ENCODE results near the gene OPRPN. TPM values are rescaled to one million over a fixed set of nuclear protein-coding genes. Genes with fewer than 3 reads are reported as not detected.

Gene OPRPN
- total and polyA plus RNA-seq, 9 of the 15 experiments (the other 6 are each of a cell fraction or from before 2014, with no cell fraction given), result not detected

DNA sequence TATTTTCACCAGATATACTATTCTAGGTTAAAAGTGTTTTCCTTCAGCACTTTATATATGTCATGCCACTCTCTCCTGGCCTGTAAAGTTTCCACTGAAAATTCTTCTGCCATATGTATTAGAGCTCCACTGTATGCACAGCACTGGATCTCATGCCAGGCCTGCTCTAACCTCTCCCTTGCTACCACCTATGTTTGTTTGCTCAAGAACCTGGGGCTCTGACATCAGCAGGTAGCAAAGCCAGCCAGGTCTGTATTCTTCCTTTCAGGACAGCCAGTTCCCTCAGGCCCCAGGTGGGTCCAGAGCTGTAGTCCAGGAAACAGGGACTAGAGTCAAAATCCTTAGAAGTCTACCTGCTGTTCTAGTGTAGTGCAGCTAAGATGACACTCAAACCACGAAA, 55.2 kb downstream of the OPRPN start (continued):
- TF ChIP-seq CUX1 (CRISPR knock-in tag; IDR thresholded peaks at IDR 0.05) (no peak), ZNF696 (CRISPR knock-in tag; conservative IDR thresholded peaks at IDR 0.05) (no peak)

Other genes starting within 250 kb of the OPRPN start
Only the 7 nearest of the 11 such genes appear.
- not detected in 2 replicates for gene FDCSP, start 171.8 kb upstream of the OPRPN start, total RNA-seq (2014; rRNA removed)
- gene FDCSP, start 171.8 kb upstream of the OPRPN start, total RNA-seq (2014; rRNA removed; fragmentation: Illumina TruSeq; extraction: Trizol), result not detected in 2 replicates
- gene FDCSP, start 171.8 kb upstream of the OPRPN start, total RNA-seq (2015; rRNA removed; fragmentation: Illumina TruSeq; extraction: Trizol), result not detected in 2 replicates
- gene FDCSP, start 171.8 kb upstream of the OPRPN start, total RNA-seq (2021), result not detected in 2 replicates
- gene FDCSP, start 171.8 kb upstream of the OPRPN start, polyA plus RNA-seq (2011; rRNA removed), result not detected in 2 replicates
- gene FDCSP, start 171.8 kb upstream of the OPRPN start, polyA plus RNA-seq (2014; fragmentation: Illumina TruSeq; extraction: Trizol), result not detected in 2 replicates
- not detected for gene FDCSP, start 171.8 kb upstream of the OPRPN start, polyA plus RNA-seq (2014; fragmentation: Nextera tagmentation; extraction: Ambion mirVana)
- gene FDCSP, start 171.8 kb upstream of the OPRPN start, polyA plus RNA-seq (2014; rRNA removed), result not detected in 2 replicates
- gene CSN3, start 155.3 kb upstream of the OPRPN start, total RNA-seq (2014; rRNA removed), result not detected in 2 replicates
- not detected in 2 replicates for gene CSN3, start 155.3 kb upstream of the OPRPN start, total RNA-seq (2014; rRNA removed; fragmentation: Illumina TruSeq; extraction: Trizol)
- gene CSN3, start 155.3 kb upstream of the OPRPN start, total RNA-seq (2015; rRNA removed; fragmentation: Illumina TruSeq; extraction: Trizol), result not detected in 2 replicates
- not detected in 2 replicates for gene CSN3, start 155.3 kb upstream of the OPRPN start, total RNA-seq (2021)
- gene CSN3, start 155.3 kb upstream of the OPRPN start, polyA plus RNA-seq (2011; rRNA removed), result not detected in 2 replicates
- not detected in 2 replicates for gene CSN3, start 155.3 kb upstream of the OPRPN start, polyA plus RNA-seq (2014; fragmentation: Illumina TruSeq; extraction: Trizol)
- gene CSN3, start 155.3 kb upstream of the OPRPN start, polyA plus RNA-seq (2014; fragmentation: Nextera tagmentation; extraction: Ambion mirVana), result not detected
- gene CSN3, start 155.3 kb upstream of the OPRPN start, polyA plus RNA-seq (2014; rRNA removed), result not detected in 2 replicates
- gene CABS1, start 63.0 kb upstream of the OPRPN start, total RNA-seq (2014; rRNA removed), result not detected in 2 replicates
- gene CABS1, start 63.0 kb upstream of the OPRPN start, total RNA-seq (2014; rRNA removed; fragmentation: Illumina TruSeq; extraction: Trizol), result not detected in 2 replicates
- not detected in 2 replicates for gene CABS1, start 63.0 kb upstream of the OPRPN start, total RNA-seq (2015; rRNA removed; fragmentation: Illumina TruSeq; extraction: Trizol)
- not detected in 2 replicates for gene CABS1, start 63.0 kb upstream of the OPRPN start, total RNA-seq (2021)
- gene CABS1, start 63.0 kb upstream of the OPRPN start, polyA plus RNA-seq (2011; rRNA removed), result not detected in 2 replicates
- gene CABS1, start 63.0 kb upstream of the OPRPN start, polyA plus RNA-seq (2014; fragmentation: Illumina TruSeq; extraction: Trizol), result not detected in 2 replicates
- gene CABS1, start 63.0 kb upstream of the OPRPN start, polyA plus RNA-seq (2014; fragmentation: Nextera tagmentation; extraction: Ambion mirVana), result not detected
- not detected in 2 replicates for gene CABS1, start 63.0 kb upstream of the OPRPN start, polyA plus RNA-seq (2014; rRNA removed)
- gene SMR3A, start 37.2 kb upstream of the OPRPN start, total RNA-seq (2014; rRNA removed), result not detected in 2 replicates
- not detected in 2 replicates for gene SMR3A, start 37.2 kb upstream of the OPRPN start, total RNA-seq (2014; rRNA removed; fragmentation: Illumina TruSeq; extraction: Trizol)
- not detected in 2 replicates for gene SMR3A, start 37.2 kb upstream of the OPRPN start, total RNA-seq (2015; rRNA removed; fragmentation: Illumina TruSeq; extraction: Trizol)
- not detected in 2 replicates for gene SMR3A, start 37.2 kb upstream of the OPRPN start, total RNA-seq (2021)
- gene SMR3A, start 37.2 kb upstream of the OPRPN start, polyA plus RNA-seq (2011; rRNA removed), result not detected in 2 replicates
- not detected in 2 replicates for gene SMR3A, start 37.2 kb upstream of the OPRPN start, polyA plus RNA-seq (2014; fragmentation: Illumina TruSeq; extraction: Trizol)
- not detected for gene SMR3A, start 37.2 kb upstream of the OPRPN start, polyA plus RNA-seq (2014; fragmentation: Nextera tagmentation; extraction: Ambion mirVana)
- gene SMR3A, start 37.2 kb upstream of the OPRPN start, polyA plus RNA-seq (2014; rRNA removed), result not detected in 2 replicates
- gene SMR3B, start 14.8 kb upstream of the OPRPN start, total RNA-seq (2014; rRNA removed), result not detected in 2 replicates
- gene SMR3B, start 14.8 kb upstream of the OPRPN start, total RNA-seq (2014; rRNA removed; fragmentation: Illumina TruSeq; extraction: Trizol), result not detected in 2 replicates
- gene SMR3B, start 14.8 kb upstream of the OPRPN start, total RNA-seq (2015; rRNA removed; fragmentation: Illumina TruSeq; extraction: Trizol), result not detected in 2 replicates
- gene SMR3B, start 14.8 kb upstream of the OPRPN start, total RNA-seq (2021), result not detected in 2 replicates
- not detected in 2 replicates for gene SMR3B, start 14.8 kb upstream of the OPRPN start, polyA plus RNA-seq (2011; rRNA removed)
- gene SMR3B, start 14.8 kb upstream of the OPRPN start, polyA plus RNA-seq (2014; fragmentation: Illumina TruSeq; extraction: Trizol), result not detected in 2 replicates
- not detected for gene SMR3B, start 14.8 kb upstream of the OPRPN start, polyA plus RNA-seq (2014; fragmentation: Nextera tagmentation; extraction: Ambion mirVana)
- not detected in 2 replicates for gene SMR3B, start 14.8 kb upstream of the OPRPN start, polyA plus RNA-seq (2014; rRNA removed)
- gene MUC7, start 74.3 kb downstream of the OPRPN start, total RNA-seq (2014; rRNA removed), result not detected in 2 replicates
- gene MUC7, start 74.3 kb downstream of the OPRPN start, total RNA-seq (2014; rRNA removed; fragmentation: Illumina TruSeq; extraction: Trizol), result not detected in 2 replicates
- gene MUC7, start 74.3 kb downstream of the OPRPN start, total RNA-seq (2015; rRNA removed; fragmentation: Illumina TruSeq; extraction: Trizol), result not detected in 2 replicates
- not detected in 2 replicates for gene MUC7, start 74.3 kb downstream of the OPRPN start, total RNA-seq (2021)
- not detected in 2 replicates for gene MUC7, start 74.3 kb downstream of the OPRPN start, polyA plus RNA-seq (2011; rRNA removed)
- gene MUC7, start 74.3 kb downstream of the OPRPN start, polyA plus RNA-seq (2014; fragmentation: Illumina TruSeq; extraction: Trizol), result not detected in 2 replicates
- gene MUC7, start 74.3 kb downstream of the OPRPN start, polyA plus RNA-seq (2014; fragmentation: Nextera tagmentation; extraction: Ambion mirVana), result not detected
- gene MUC7, start 74.3 kb downstream of the OPRPN start, polyA plus RNA-seq (2014; rRNA removed), result not detected in 2 replicates
- not detected in 2 replicates for gene AMTN, start 120.6 kb downstream of the OPRPN start, total RNA-seq (2014; rRNA removed)
- gene AMTN, start 120.6 kb downstream of the OPRPN start, total RNA-seq (2014; rRNA removed; fragmentation: Illumina TruSeq; extraction: Trizol), result not detected in 2 replicates
- gene AMTN, start 120.6 kb downstream of the OPRPN start, total RNA-seq (2015; rRNA removed; fragmentation: Illumina TruSeq; extraction: Trizol), result not detected in 2 replicates
- not detected in 2 replicates for gene AMTN, start 120.6 kb downstream of the OPRPN start, total RNA-seq (2021)
- not detected in 2 replicates for gene AMTN, start 120.6 kb downstream of the OPRPN start, polyA plus RNA-seq (2011; rRNA removed)
- not detected in 2 replicates for gene AMTN, start 120.6 kb downstream of the OPRPN start, polyA plus RNA-seq (2014; fragmentation: Illumina TruSeq; extraction: Trizol)
- not detected for gene AMTN, start 120.6 kb downstream of the OPRPN start, polyA plus RNA-seq (2014; fragmentation: Nextera tagmentation; extraction: Ambion mirVana)
- gene AMTN, start 120.6 kb downstream of the OPRPN start, polyA plus RNA-seq (2014; rRNA removed), result not detected in 2 replicates